HEK293 (cell line): ENCODE results near the gene DBN1.

Source experiments
- CTCF ChIA-PET: fragments of 350-600 bp; formaldehyde crosslinking; extraction: SDS; loops from one replicate; lab custom pipeline; 2021; ENCODE audit warnings: antibody characterized with exemption; lab: Yijun Ruan, JAX
- POLR2A ChIA-PET: fragments of 300-600 bp; formaldehyde crosslinking; extraction: SDS; loops from one replicate; lab custom pipeline; 2020; ENCODE audit warnings: antibody characterized with exemption, inconsistent platforms; lab: Yijun Ruan, JAX
- H3K27ac ChIP-seq: fragments of 200-500 bp; sonication (Bioruptor generic); 2 replicates; pipeline ENCODE4 v1.5.1; 2014; ENCODE audit warnings: low read depth, low read length, control low read depth, inconsistent platforms; ENCODE audit errors: extremely low read depth
- H3K36me3 ChIP-seq, 2 experiments: fragments of 200-500 bp in 1 of 2; sonication (Bioruptor generic) in 1 of 2; 1 replicate in 1 of 2; 2 replicates in 1 of 2; pipeline ENCODE4 v1.5.1; 2014 to 2017; ENCODE audit warnings: inconsistent platforms in 2 of 2, low read length in 2 of 2; ENCODE audit not compliant: control insufficient read depth in 2 of 2, insufficient read depth in 1 of 2
- H3K4me1 ChIP-seq: fragments of 200-500 bp; sonication (Bioruptor generic); 2 replicates; pipeline ENCODE4 v1.5.1; 2014; ENCODE audit warnings: mild to moderate bottlenecking, low read length, inconsistent platforms; ENCODE audit not compliant: control insufficient read depth, insufficient read depth
- H3K4me3 ChIP-seq: 2 replicates; pipeline ENCODE4 v1.5.1; 2011; ENCODE audit warnings: low read depth, mild to moderate bottlenecking, control low read depth, low read length, moderate library complexity
- H3K9me3 ChIP-seq: fragments of 200-500 bp; sonication (Bioruptor generic); 2 replicates; pipeline ENCODE4 v1.5.1; 2014; ENCODE audit warnings: low read depth, low read length, inconsistent platforms; ENCODE audit not compliant: control insufficient read depth, insufficient read depth
- HOXC10 ChIP-seq: sonication (generic); formaldehyde crosslinking; IDR thresholded peaks from 2 replicates; pipeline ENCODE4 v1.8.1; 2023; ENCODE audit warnings: mild to moderate bottlenecking, missing genetic modification reagents
- OVOL3 ChIP-seq: fragments of 450-650 bp; formaldehyde crosslinking; IDR thresholded peaks from 2 replicates; pipeline ENCODE4 v1.5.1; 2016; ENCODE audit warnings: missing biosample characterization, missing genetic modification characterization
- PRDM4 ChIP-seq: fragments of 450-650 bp; formaldehyde crosslinking; IDR thresholded peaks from 2 replicates; pipeline ENCODE4 v1.5.1; 2017; ENCODE audit warnings: missing biosample characterization, missing genetic modification characterization
- PRDM6 ChIP-seq: fragments of 450-650 bp; formaldehyde crosslinking; IDR thresholded peaks from 2 replicates; pipeline ENCODE4 v1.5.1; 2017; ENCODE audit warnings: missing biosample characterization, missing genetic modification characterization
- SCRT1 ChIP-seq: fragments of 450-650 bp; formaldehyde crosslinking; IDR thresholded peaks from 2 replicates; pipeline ENCODE4 v1.5.1; 2016; ENCODE audit warnings: missing biosample characterization, missing genetic modification characterization, borderline replicate concordance
- SP2 ChIP-seq: fragments of 450-650 bp; formaldehyde crosslinking; IDR thresholded peaks from 2 replicates; pipeline ENCODE4 v1.5.1; 2016; ENCODE audit warnings: missing biosample characterization, missing genetic modification characterization
- ZBTB1 ChIP-seq: fragments of 450-650 bp; formaldehyde crosslinking; IDR thresholded peaks from 2 replicates; pipeline ENCODE4 v1.5.1; 2016; ENCODE audit warnings: missing biosample characterization, missing genetic modification characterization
- ZBTB7A ChIP-seq: fragments of 450-650 bp; formaldehyde crosslinking; IDR thresholded peaks from 2 replicates; pipeline ENCODE4 v1.5.1; 2016; ENCODE audit warnings: low read depth, missing biosample characterization, missing genetic modification characterization
- ZFP37 ChIP-seq: fragments of 450-650 bp; formaldehyde crosslinking; IDR thresholded peaks from 2 replicates; pipeline ENCODE4 v1.5.1; 2016; ENCODE audit warnings: missing biosample characterization, missing genetic modification characterization
- ZNF146 ChIP-seq: fragments of 450-650 bp; formaldehyde crosslinking; IDR thresholded peaks from 2 replicates; pipeline ENCODE4 v1.5.1; 2016; ENCODE audit warnings: missing biosample characterization, missing genetic modification characterization
- ZNF169 ChIP-seq: fragments of 450-650 bp; formaldehyde crosslinking; IDR thresholded peaks from 2 replicates; pipeline ENCODE4 v1.5.1; 2016; ENCODE audit warnings: missing biosample characterization, missing genetic modification characterization
- ZNF2 ChIP-seq: fragments of 450-650 bp; formaldehyde crosslinking; IDR thresholded peaks from 2 replicates; pipeline ENCODE4 v1.5.1; 2016; ENCODE audit warnings: missing biosample characterization, missing genetic modification characterization
- ZNF362 ChIP-seq: fragments of 450-650 bp; formaldehyde crosslinking; IDR thresholded peaks from 2 replicates; pipeline ENCODE4 v1.5.1; 2016; ENCODE audit warnings: missing biosample characterization, missing genetic modification characterization
- ZNF391 ChIP-seq: fragments of 450-650 bp; formaldehyde crosslinking; IDR thresholded peaks from 2 replicates; pipeline ENCODE4 v1.5.1; 2016; ENCODE audit warnings: low read depth, missing biosample characterization, missing genetic modification characterization, borderline replicate concordance
- ZNF394 ChIP-seq: fragments of 450-650 bp; formaldehyde crosslinking; IDR thresholded peaks from 2 replicates; pipeline ENCODE4 v1.5.1; 2016; ENCODE audit warnings: missing biosample characterization, missing genetic modification characterization, mild to moderate bottlenecking, moderate library complexity, borderline replicate concordance
- ZNF488 ChIP-seq: fragments of 450-650 bp; formaldehyde crosslinking; IDR thresholded peaks from 2 replicates; pipeline ENCODE4 v1.5.1; 2016; ENCODE audit warnings: missing biosample characterization, missing genetic modification characterization
- ZNF501 ChIP-seq: fragments of 450-650 bp; formaldehyde crosslinking; IDR thresholded peaks from 2 replicates; pipeline ENCODE4 v1.5.1; 2016; ENCODE audit warnings: missing biosample characterization, missing genetic modification characterization
- ZNF510 ChIP-seq: fragments of 450-650 bp; formaldehyde crosslinking; IDR thresholded peaks from 2 replicates; pipeline ENCODE4 v1.5.1; 2018; ENCODE audit warnings: mild to moderate bottlenecking, missing genetic modification characterization, missing biosample characterization; ENCODE audit not compliant: insufficient replicate concordance
- ZNF514 ChIP-seq: fragments of 450-650 bp; formaldehyde crosslinking; IDR thresholded peaks from 2 replicates; pipeline ENCODE4 v1.5.1; 2016; ENCODE audit warnings: missing biosample characterization, missing genetic modification characterization
- ZNF555 ChIP-seq: fragments of 450-650 bp; formaldehyde crosslinking; conservative IDR thresholded peaks from 2 replicates; pipeline ENCODE4 v1.5.1; 2017; ENCODE audit warnings: missing biosample characterization, mild to moderate bottlenecking, missing genetic modification characterization, inconsistent platforms
- ZNF560 ChIP-seq: fragments of 450-650 bp; formaldehyde crosslinking; IDR thresholded peaks from 2 replicates; pipeline ENCODE4 v1.5.1; 2017; ENCODE audit warnings: missing biosample characterization, missing genetic modification characterization, borderline replicate concordance
- ZNF585B ChIP-seq: fragments of 450-650 bp; formaldehyde crosslinking; IDR thresholded peaks from 2 replicates; pipeline ENCODE4 v1.5.1; 2016; ENCODE audit warnings: missing biosample characterization, missing genetic modification characterization
- ZNF600 ChIP-seq: fragments of 450-650 bp; formaldehyde crosslinking; IDR thresholded peaks from 2 replicates; pipeline ENCODE4 v1.5.1; 2016; ENCODE audit warnings: missing biosample characterization, missing genetic modification characterization
- ZNF624 ChIP-seq: fragments of 450-650 bp; formaldehyde crosslinking; IDR thresholded peaks from 2 replicates; pipeline ENCODE4 v1.5.1; 2017; ENCODE audit warnings: missing biosample characterization, missing genetic modification characterization
- ZNF792 ChIP-seq: fragments of 450-650 bp; formaldehyde crosslinking; IDR thresholded peaks from 2 replicates; pipeline ENCODE4 v1.5.1; 2016; ENCODE audit warnings: missing biosample characterization, missing genetic modification characterization
- ZSCAN18 ChIP-seq: fragments of 450-650 bp; formaldehyde crosslinking; IDR thresholded peaks from 2 replicates; pipeline ENCODE4 v1.5.1; 2016; ENCODE audit warnings: missing biosample characterization, missing genetic modification characterization
- ZXDB ChIP-seq: fragments of 450-650 bp; formaldehyde crosslinking; IDR thresholded peaks from 2 replicates; pipeline ENCODE4 v1.5.1; 2016; ENCODE audit warnings: missing biosample characterization, missing genetic modification characterization

The DBN1 gene

DNA sequence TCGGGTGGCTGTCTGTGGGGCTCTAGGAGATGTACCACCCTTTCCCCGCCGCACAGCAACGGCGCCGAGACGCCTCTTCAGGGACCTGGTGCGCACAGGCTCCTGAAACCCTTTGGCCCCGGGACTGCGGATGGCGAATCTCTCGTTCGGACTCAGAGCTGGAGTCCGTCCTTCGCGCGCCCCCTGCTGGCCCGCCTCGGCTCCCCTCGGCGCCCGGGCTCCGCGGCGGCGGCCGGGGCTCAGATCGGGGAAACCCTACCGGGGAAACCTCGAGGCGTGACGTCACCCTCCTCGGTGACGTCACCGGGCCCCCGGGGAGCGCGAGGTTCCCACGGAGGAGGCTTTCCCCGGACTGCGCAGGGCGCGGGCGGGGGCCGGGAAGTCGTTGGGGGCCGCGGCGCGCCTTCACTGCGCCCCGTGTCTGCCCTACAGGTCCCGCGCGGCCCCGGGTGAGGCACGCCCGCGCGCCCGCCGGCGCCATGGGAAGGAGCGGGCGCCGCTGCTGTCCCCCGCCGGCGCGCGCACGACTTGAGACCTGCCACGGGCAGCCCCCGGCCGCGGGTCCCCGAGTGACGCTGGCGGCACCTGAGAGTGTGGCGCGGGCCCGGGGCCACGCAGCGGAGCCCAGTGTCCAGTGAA, 18.9 kb downstream of the DBN1 start (continued):
- no peak for TF ChIP-seq ZNF624 (tag by site-specific recombination)
- no peak for TF ChIP-seq ZNF514 (tag by site-specific recombination)
- peak; percentile 37; the same call in 1 of the 2 replicates for TF ChIP-seq ZBTB1 (tag by site-specific recombination)
- no peak for TF ChIP-seq ZNF510 (tag by site-specific recombination)
- TF ChIP-seq ZSCAN18 (tag by site-specific recombination), result peak; percentile 80; the same call in 1 of the 2 replicates
- TF ChIP-seq ZNF560 (tag by site-specific recombination), result no peak
- no peak for TF ChIP-seq ZNF488 (tag by site-specific recombination)
- TF ChIP-seq HOXC10, result no peak
- no peak for TF ChIP-seq ZNF146 (tag by site-specific recombination)
- 0 out of 2 replicates have a peak, but pooled peaks have one; percentile 56 for TF ChIP-seq ZNF2 (tag by site-specific recombination)
- TF ChIP-seq ZFP37 (tag by site-specific recombination), result 0 out of 2 replicates have a peak, but pooled peaks have one; percentile 18
- TF ChIP-seq PRDM4 (tag by site-specific recombination), result peak; percentile 55
- TF ChIP-seq ZNF555 (tag by site-specific recombination), result no peak
- TF ChIP-seq ZNF792 (tag by site-specific recombination), result no peak
- no peak for TF ChIP-seq ZNF362
- no peak for TF ChIP-seq ZNF585B (tag by site-specific recombination)
- no peak for TF ChIP-seq SCRT1 (tag by site-specific recombination)
- no peak for TF ChIP-seq OVOL3 (tag by site-specific recombination)
- TF ChIP-seq ZBTB7A, result no peak; the same call in 1 of the 2 replicates

DNA sequence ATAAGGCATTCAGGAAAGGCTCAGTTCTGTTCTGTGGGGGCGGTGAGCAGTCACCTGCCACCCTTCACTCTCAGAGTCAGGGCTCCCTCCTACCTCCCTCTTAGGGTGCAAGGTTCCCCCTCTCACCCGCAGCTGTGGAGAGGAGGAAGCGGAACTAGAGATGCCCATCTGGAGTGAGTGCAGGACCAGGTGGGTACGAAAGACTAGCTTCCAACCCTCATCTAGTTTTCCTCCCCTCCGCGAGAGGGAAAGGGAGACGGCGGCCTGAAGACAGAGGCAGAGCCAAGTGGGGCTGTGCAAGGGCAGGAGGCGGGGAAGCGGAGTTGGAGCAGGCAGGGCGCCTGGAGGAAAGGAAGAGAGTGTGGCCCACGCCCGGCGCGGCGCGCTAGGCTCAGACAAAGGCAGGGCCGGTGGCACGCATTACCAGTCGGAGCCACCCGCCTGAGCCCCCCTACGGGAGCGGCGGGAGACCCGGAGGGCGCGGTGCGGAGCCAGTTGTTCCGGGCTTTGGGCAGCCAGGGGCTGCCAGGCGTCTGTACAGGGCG, 19.5 kb downstream of the DBN1 start:
- H3K36me3 ChIP-seq, result peaks cover 0 to 21% of the 10 kb centered on the region in 2 experiments; a peak in 1 of 3 replicates
- H3K4me3 ChIP-seq, result peak overlapping the region; percentile 35
- CTCF ChIA-PET, result interaction anchor here (0.6 to 5.1 kb wide), 20 partner anchors 9 to 1039 kb away, joined by 3 to 88 read pairs (median 6); partner anchors contain the start of gene SLC34A1
- POLR2A ChIA-PET, result interaction anchor here (0.5 to 5.4 kb wide), 12 partner anchors 10 to 147 kb away, joined by 3 to 89 read pairs (median 8); partner anchors contain the start of genes GRK6 and PDLIM7
- peaks cover 8% of the 10 kb centered on the region for H3K4me1 ChIP-seq
- peak overlapping the region; percentile 89; the same call in 1 of the 2 replicates for H3K27ac ChIP-seq
- H3K9me3 ChIP-seq, result no peaks in the 10 kb centered on the region
- TF ChIP-seq ZXDB (tag by site-specific recombination), result 0 out of 2 replicates have a peak, but pooled peaks have one; percentile 8
- TF ChIP-seq ZBTB1 (tag by site-specific recombination), result no peak
- no peak for TF ChIP-seq ZNF501
- TF ChIP-seq ZNF394 (tag by site-specific recombination), result no peak
- TF ChIP-seq ZNF391, result no peak
- no peak for TF ChIP-seq PRDM6 (tag by site-specific recombination)
- TF ChIP-seq ZNF624 (tag by site-specific recombination), result no peak
- TF ChIP-seq ZFP37 (tag by site-specific recombination), result no peak
- TF ChIP-seq SP2 (tag by site-specific recombination), result no peak; the same call in 1 of the 2 replicates
- TF ChIP-seq ZNF169 (tag by site-specific recombination), result no peak
- TF ChIP-seq ZNF600, result peak; percentile 80; the same call in 1 of the 2 replicates
